GM19240 (cell line): ENCODE results near the gene GDF11.

Source experiments
- DNase-seq: peaks from one replicate; pipeline ENCODE4 v3.0.0; 2011; ENCODE audit warnings: low spot score; ENCODE audit not compliant: insufficient read length

GDF11 gene

GRCh38 chr12:55742719-55743405 is at the start of gene GDF11:
GDF11 (plus strand) TSS chr12:55743122; CDS start chr12:55743317, 195 bp downstream.
- DNase-seq = peak; percentile 70

DNA sequence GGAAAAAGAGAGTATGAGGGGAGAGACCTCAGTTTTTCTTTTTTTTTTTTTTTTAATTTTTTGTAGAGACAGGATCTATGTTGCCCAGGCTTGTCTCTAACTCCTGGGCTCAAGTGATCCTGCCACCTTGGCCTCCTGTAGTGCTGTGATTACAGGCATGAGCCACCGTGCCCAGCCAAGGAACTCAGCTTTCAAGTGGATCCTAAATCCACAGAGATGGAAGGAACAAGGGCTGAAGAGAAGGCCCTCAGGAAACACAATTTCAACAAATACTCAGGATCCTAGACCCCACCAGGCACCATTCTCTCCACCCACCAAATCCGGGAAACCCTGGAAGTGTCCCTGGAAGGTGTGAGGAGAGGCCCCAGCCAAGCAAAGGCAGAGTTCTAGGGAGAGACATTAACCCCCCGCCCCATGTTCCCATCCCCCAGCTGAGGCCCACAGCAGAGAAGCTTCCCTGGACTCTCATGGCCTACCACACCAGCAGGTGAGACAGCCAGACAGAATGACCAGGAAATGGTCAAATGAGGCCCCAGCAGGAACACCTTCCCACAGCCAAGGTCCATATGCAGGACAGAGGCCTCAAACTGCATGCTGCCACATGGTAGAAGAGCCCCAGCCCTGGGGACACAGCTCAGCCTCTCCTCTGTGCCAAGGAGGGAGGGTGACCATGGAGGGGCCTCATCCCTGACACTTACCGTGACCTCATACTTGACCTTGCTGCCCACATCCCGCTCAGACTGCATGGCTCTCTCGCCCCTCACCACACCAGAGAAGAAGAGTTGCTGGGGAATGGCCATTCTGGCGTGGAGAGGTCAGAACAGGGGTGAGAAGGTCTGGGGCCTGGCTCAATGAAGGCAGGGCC is 49.4 kb upstream of the GDF11 start:
- no peak for DNase-seq

GRCh38 chr12:55694188-55694515 is 48.8 kb upstream of the GDF11 start:
- DNase-seq = no peak

DNA sequence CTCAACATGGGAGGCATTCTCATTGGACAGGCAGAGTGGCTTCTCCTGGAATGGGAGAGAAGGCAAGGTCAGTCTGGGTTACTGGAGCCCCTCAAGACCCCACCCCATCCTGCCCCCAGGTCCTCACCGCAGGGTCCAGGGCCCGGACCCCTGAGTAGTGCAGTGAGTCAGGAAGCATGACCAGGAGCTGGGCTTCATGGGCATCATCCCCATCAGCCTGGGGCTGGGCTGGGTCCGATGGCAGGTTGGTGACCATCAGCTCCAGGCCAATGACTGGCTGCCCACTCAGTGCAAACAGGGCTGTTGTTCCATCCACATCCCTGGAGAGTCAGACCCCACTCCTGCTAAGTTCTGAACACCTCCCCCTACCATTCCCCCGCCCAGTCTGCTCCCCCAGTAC is 48.3 kb upstream of the GDF11 start:
- no peak for DNase-seq

DNA sequence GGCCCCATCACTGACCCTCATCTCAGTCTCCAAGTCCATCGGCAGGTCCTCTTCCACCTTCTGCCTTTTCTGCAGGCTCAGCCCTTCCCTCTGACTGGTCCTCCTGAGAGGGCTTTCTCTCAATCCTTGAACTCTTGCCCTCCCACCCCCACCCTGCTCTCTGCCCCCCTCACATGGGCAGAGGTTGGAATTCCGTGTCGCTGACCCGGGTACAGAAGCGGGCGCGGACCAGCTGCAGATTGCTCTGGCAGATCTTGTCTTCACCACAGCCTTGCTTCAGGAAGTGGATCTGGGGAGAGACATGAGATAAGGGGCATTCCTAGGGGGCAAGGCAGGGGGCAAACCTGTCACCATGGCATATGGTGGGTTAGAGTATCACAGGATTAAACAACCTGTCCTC is 47.6 kb upstream of the GDF11 start:
- no peak for DNase-seq

DNA sequence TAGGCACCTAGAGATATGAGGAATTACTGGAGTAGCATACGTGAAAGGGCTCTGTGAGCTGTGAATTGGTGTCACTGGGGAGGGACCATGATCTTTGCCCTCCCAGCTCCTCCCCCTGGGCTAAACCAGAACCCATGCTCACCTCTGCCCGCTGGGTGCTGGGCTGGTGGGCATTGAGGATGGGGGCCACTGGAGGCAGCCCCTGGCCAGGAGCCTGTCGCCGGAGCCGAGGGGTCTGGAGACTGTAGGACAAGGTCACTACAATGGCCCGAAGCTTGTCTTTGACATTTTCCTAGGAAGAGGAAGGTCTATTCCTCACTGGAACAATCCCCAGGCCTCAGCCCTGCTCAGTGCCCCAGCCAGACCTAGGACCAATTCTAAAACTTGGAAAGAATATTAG is 46.8 kb upstream of the GDF11 start:
- no peak for DNase-seq

DNA sequence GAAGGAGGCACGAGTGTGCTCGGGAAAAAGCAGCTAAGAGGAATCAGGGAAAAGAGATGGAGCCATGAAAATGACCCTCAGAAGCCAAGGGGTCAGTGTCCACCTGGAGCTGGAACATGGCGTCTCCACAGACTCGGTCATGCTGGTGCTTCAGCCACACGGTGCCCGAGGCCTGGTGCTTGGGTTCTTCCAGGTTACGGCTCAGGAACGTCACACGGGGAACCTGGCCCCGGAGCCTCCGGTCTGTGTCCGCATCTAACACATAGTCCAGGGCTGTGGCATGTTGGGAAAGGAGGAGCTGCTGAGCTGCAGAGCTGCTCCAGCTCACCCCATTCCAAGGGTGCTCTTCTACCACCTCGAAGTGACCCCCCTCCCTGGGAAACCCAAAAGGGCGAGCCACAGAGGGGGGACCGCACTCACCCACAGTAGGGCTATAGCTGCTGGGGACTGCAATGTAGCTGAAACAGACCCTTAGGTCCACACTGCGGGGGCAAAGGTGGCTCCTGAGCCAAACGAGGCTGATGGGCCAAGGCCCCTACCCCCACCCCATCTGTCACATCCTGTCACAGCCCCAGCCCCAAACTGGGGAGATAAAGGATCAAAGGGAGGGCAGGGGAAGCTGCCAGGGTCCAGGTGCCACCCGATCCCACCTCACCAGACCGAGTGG is 46.0 kb upstream of the GDF11 start:
- DNase-seq = no peak

GRCh38 chr12:55697686-55698085 is 45.2 kb upstream of the GDF11 start:
- DNase-seq = no peak

GRCh38 chr12:55698241-55698955 is 44.5 kb upstream of the GDF11 start:
- DNase-seq = no peak

DNA sequence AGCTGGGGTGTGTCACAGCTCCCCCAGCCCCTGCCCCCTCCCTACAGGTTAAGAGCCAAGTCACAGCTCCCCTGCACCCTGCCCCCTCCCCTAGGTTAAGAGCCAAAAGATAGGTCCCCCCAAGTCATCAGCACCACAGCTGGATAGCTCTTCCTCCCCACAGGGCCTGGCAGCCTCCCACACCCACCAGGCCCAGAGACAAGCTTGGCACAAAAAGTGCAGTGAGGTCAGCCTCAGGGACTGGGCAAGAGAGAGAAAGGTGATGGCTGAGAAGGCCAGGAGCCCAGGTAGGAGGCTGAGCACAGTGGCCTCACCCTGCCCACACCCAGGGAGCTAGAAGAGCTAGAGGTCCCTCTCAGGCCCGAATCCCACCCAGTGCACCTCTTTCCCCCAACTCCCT is 44.0 kb upstream of the GDF11 start:
- DNase-seq = no peak

- DNase-seq = no peak
Measured at GRCh38 chr12:55699471-55700055, 43.4 kb upstream of the GDF11 start.

- no peak for DNase-seq
Measured at GRCh38 chr12:55700255-55701018, 42.5 kb upstream of the GDF11 start.

DNA sequence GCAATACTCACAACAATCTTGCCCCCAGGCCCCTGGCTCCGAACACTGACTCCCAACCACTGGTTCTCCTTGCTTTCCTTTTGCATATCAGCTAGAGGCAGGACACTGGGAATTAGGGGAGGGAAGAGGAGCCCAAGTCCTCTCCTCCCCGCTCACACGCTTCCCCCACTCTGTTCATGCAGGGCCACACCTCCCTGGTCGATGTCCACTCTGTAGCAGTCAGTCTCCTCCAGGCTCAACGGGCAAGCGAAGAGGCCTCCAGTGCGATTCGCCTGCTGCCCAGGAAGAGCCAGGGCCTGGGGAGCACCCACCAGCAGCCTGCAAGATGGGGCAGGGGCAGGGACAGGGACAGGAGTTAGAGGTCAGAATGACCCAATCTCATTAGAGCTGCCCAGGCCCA is 40.1 kb upstream of the GDF11 start:
- DNase-seq = no peak

DNA sequence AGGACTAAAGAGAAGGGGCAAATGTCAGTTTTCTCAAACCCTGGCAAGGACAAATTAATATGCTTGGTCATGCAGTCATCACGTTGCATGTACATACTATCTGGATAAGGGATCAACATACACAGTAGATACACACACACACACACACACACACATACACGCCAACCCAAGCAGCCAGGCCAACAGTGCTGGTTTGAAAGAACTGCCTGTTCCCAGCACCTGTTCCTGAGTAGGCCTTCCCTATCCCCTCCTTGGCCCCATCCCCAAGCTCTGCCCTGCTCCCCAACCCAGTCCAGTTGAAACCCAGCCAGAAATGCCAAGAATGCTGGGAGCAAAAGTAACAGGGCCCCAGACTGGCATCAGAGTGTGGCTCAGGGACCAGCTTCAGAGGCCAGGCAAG is 39.6 kb upstream of the GDF11 start:
- DNase-seq = no peak

GRCh38 chr12:55703901-55704761 is 38.8 kb upstream of the GDF11 start:
- DNase-seq = no peak

- no peak for DNase-seq
Measured at GRCh38 chr12:55704824-55705718, 37.9 kb upstream of the GDF11 start.

DNA sequence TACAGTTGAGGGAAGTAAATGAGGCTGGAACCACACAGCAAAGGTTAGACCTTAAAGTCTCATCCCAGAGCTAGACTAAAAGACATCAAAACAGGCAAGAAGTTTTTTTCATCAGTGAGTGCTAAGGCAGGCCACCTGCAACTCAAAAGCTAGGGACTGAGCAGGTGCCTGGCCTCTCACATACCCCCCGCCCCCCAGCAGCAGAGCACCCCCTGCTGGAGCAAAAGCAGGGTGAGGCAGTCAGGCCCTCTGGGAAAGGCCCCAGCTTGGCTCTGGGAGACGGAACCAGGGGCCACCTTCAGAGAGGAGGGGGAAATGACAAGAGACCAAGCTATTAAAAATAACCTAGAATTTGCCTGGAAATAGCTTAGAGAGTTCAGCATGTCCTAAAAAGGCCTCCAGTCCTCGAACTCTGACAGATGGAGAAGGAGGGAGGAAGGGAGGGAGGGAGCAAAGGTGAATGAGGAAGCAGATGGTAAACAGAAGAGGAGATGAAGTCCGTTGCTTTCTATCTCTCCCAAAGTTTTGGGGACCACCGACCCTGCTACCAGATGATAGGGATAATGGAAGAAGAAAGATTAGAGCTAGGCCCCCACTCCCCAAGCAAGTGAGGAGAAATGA is 37.0 kb upstream of the GDF11 start:
- no peak for DNase-seq

GRCh38 chr12:55706568-55707218 is 36.2 kb upstream of the GDF11 start:
- no peak for DNase-seq
